Natural killer cell (primary cell): ENCODE results near the gene CHFR. TPM values are rescaled to one million over a fixed set of nuclear protein-coding genes. Genes with fewer than 3 reads are reported as not detected.

ENCODE experiments used
- ATAC-seq, 3 donors: fragments of 150-1000 bp in 2 of 3; fragments of 200-7000 bp in 1 of 3; cut with Tn5 transposase; 1 replicate in 1 of 3; 2 replicates in 2 of 3; pipeline ENCODE4 v1.10.0; 2021; ENCODE audit warnings: mild to moderate bottlenecking in 2 of 3, moderate library complexity in 2 of 3
- DNase-seq, 2 donors: peaks; one replicate each; pipeline versions ENCODE4 v3.0.0 to v3.0.0-alpha.2; 2013 to 2021; ENCODE audit warnings: mixed read lengths in 1 of 2
- H3K27ac ChIP-seq: one replicate; pipeline ENCODE4 v1.5.1; 2013; ENCODE audit warnings: mild to moderate bottlenecking, low read length
- H3K27me3 ChIP-seq: one replicate; pipeline ENCODE4 v1.6.1; 2013; ENCODE audit warnings: low read length; ENCODE audit not compliant: control insufficient read depth, insufficient read depth
- H3K36me3 ChIP-seq: one replicate; pipeline ENCODE4 v1.6.1; 2013; ENCODE audit warnings: low read length; ENCODE audit not compliant: control insufficient read depth, insufficient read depth
- H3K4me1 ChIP-seq: one replicate; pipeline ENCODE4 v1.6.1; 2013; ENCODE audit warnings: low read length; ENCODE audit not compliant: control insufficient read depth, insufficient read depth
- H3K4me3 ChIP-seq: one replicate; pipeline ENCODE4 v1.5.1; 2013; ENCODE audit warnings: low read length
- H3K9me3 ChIP-seq: one replicate; pipeline ENCODE4 v1.6.1; 2013; ENCODE audit warnings: low read length; ENCODE audit not compliant: control insufficient read depth, insufficient read depth
- H3K27ac Mint-ChIP-seq, 2 donors: one replicate each; pipeline ENCODE4 v1.8.0; 2022; ENCODE audit warnings: mild to moderate bottlenecking in 2 of 2, mixed read lengths in 2 of 2, moderate library complexity in 1 of 2
- H3K27me3 Mint-ChIP-seq, 2 donors: one replicate each; pipeline ENCODE4 v1.8.0; 2022; ENCODE audit warnings: low read depth in 2 of 2, mixed read lengths in 2 of 2
- H3K36me3 Mint-ChIP-seq: one replicate; pipeline ENCODE4 v1.8.0; 2022; ENCODE audit warnings: mixed read lengths
- H3K4me1 Mint-ChIP-seq, 2 donors: one replicate each; pipeline ENCODE4 v1.8.0; 2022; ENCODE audit warnings: mixed read lengths in 2 of 2
- H3K4me3 Mint-ChIP-seq: one replicate; pipeline ENCODE4 v1.8.0; 2022; ENCODE audit warnings: mild to moderate bottlenecking, moderate library complexity, mixed read lengths
- H3K9me3 Mint-ChIP-seq, 2 donors: one replicate each; pipeline ENCODE4 v1.8.0; 2022; ENCODE audit warnings: mixed read lengths in 2 of 2
- WGBS: methylation state at CpG from one replicate; pipeline ENCODE4 v1.1.7; 2013; ENCODE audit warnings: missing lambda C conversion rate; ENCODE audit not compliant: insufficient coverage; 5-methylcytosine and 5-hydroxymethylcytosine counted together
- intact Hi-C: fragments of 100-400 bp; cut with micrococcal nuclease; formaldehyde crosslinking; loops from one replicate; pipeline ENCODE4 v1.14.2; 2022
- total RNA-seq, 4 donors: library from RNA; stranded (reverse); fragments of 120-200 nt in 1 of 4; gene quantifications; one replicate each; pipeline versions ENCODE4 v1.2.3 to v1.2.4, GENCODE V29; 2013 to 2022
- TF ChIP-seq, protein P1 (sequence below): fragments of 200-600 bp; IDR thresholded peaks from one replicate; pipeline ENCODE4 v1.8.0; 2022; ENCODE audit warnings: antibody characterized with exemption

The CHFR gene
- total RNA-seq, 3 donors from 2014 or later (not counting 1 experiment from before 2014, with no cell fraction given): 161 to 170 (median 168) TPM

DNA sequence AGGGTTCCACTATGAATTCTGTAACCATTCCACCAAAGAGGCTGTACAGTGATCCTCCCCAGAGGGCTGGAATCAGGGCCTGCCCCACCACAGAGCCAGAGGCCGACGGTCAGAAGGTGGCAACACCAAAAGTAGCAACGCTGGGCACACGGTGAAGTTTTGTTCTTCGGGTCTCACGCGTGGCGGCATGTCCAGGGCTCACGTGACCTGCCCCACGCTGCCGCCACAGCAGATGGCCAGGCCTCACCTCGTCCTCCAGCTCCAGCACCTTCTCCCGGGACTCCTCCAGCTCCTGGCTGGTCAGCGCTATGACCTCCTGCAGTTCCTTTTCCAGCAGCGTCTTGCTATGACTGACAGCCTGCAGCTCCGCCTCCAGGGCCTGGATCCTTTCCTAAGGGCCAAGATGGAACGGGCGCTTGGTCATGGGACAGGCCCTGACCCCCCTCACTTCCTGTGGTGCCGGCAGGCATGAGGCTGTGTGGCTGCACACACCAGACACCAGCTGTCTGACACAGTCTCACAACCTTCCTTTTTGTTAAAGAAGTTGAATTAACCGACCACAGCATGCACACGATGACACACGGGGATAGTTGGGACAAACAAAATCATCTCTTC is 103.4 kb downstream of the CHFR start:
- WGBS: 88% methylated on average over 22 of the region's 22 CpGs
- H3K27ac ChIP-seq: no peak overlapping the region
- DNase-seq (no peak), ATAC-seq (no peak)
- no peaks in the 10 kb centered on the region for H3K4me1 Mint-ChIP-seq
- no peak overlapping the region for H3K4me3 Mint-ChIP-seq
- intact Hi-C loops: no loop called here
- no peaks in the 10 kb centered on the region for H3K4me1 ChIP-seq
- no peaks in the 10 kb centered on the region for H3K9me3 ChIP-seq
- H3K4me3 ChIP-seq: no peak overlapping the region
- TF ChIP-seq, protein P1, sequence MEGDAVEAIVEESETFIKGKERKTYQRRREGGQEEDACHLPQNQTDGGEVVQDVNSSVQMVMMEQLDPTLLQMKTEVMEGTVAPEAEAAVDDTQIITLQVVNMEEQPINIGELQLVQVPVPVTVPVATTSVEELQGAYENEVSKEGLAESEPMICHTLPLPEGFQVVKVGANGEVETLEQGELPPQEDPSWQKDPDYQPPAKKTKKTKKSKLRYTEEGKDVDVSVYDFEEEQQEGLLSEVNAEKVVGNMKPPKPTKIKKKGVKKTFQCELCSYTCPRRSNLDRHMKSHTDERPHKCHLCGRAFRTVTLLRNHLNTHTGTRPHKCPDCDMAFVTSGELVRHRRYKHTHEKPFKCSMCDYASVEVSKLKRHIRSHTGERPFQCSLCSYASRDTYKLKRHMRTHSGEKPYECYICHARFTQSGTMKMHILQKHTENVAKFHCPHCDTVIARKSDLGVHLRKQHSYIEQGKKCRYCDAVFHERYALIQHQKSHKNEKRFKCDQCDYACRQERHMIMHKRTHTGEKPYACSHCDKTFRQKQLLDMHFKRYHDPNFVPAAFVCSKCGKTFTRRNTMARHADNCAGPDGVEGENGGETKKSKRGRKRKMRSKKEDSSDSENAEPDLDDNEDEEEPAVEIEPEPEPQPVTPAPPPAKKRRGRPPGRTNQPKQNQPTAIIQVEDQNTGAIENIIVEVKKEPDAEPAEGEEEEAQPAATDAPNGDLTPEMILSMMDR: no peak
- H3K36me3 ChIP-seq: peaks cover 70% of the 10 kb centered on the region
- no peaks in the 10 kb centered on the region for H3K9me3 Mint-ChIP-seq
- H3K27me3 Mint-ChIP-seq: no peaks in the 10 kb centered on the region
- no peaks in the 10 kb centered on the region for H3K27me3 ChIP-seq
- H3K36me3 Mint-ChIP-seq: no peaks in the 10 kb centered on the region
- no peak overlapping the region for H3K27ac Mint-ChIP-seq

Other genes with a start within 250 kb of the CHFR start
- 10 to 100 TPM; 58.7 to 66.0 (median 65.0) TPM for gene POLE, start 200.3 kb downstream of the CHFR start, total RNA-seq
- 1 to 10 TPM; 3.6 to 6.2 (median 5.1) TPM for gene PXMP2, start 200.0 kb downstream of the CHFR start, total RNA-seq
- gene PGAM5, start 176.8 kb downstream of the CHFR start, total RNA-seq: 10 to 100 TPM; 19.7 to 30.2 (median 21.9) TPM
- gene ANKLE2, start 125.8 kb downstream of the CHFR start, total RNA-seq: 10 to 100 TPM; 67.3 to 86.4 (median 84.6) TPM
- 10 to 100 TPM; 39.1 to 54.3 (median 50.9) TPM for gene GOLGA3, start 58.7 kb downstream of the CHFR start, total RNA-seq
- 10 to 100 TPM in 1 of 3 donors, 1 to 10 TPM in 2; 6.0 to 15.8 (median 7.6) TPM for gene ZNF605, start 68.7 kb upstream of the CHFR start, total RNA-seq
- gene ZNF26, start 98.8 kb upstream of the CHFR start, total RNA-seq: 10 to 100 TPM; 38.7 to 45.1 (median 43.0) TPM
- 10 to 100 TPM; 23.4 to 31.1 (median 26.1) TPM for gene ZNF84, start 149.9 kb upstream of the CHFR start, total RNA-seq
- gene ZNF140, start 193.3 kb upstream of the CHFR start, total RNA-seq: 10 to 100 TPM in 1 of 3 donors, 1 to 10 TPM in 2; 8.8 to 15.4 (median 9.9) TPM
- 1 to 10 TPM; 1.9 to 3.1 (median 2.3) TPM for gene ZNF891, start 242.7 kb upstream of the CHFR start, total RNA-seq
- gene ZNF10, start 243.0 kb upstream of the CHFR start, total RNA-seq: 10 to 100 TPM; 12.9 to 27.9 (median 26.0) TPM